ENCODE measurements around the gene POLRMT. TPM values are rescaled to one million over a fixed set of nuclear protein-coding genes. Genes with fewer than 3 reads are reported as not detected.

The POLRMT gene
- total RNA-seq, 1 experiment from 2014 or later: 104 TPM

GRCh38 chr19:623175-623916 is 10.0 kb downstream of the POLRMT start:
- H3K27me3 Mint-ChIP-seq (ENCODE audit: low read depth): no peaks in the 10 kb centered on the region
- no CpG with 5 or more reads among the region's 44 CpGs for WGBS (ENCODE audit: extremely low coverage, insufficient read length, low lambda C conversion rate)

More at GRCh38 chr19:623175-623916, 10.0 kb downstream of the POLRMT start:
- no peak overlapping the region for H2BK15ac ChIP-seq (ENCODE audit: low read depth, low read length)
- no peak for TF ChIP-seq CTCF (conservative IDR thresholded peaks at IDR 0.05)
- no peaks in the 10 kb centered on the region for H3K27me3 ChIP-seq (ENCODE audit: insufficient read depth, low read length)
- no peak overlapping the region for H4K8ac ChIP-seq (replicated peaks; ENCODE audit: insufficient read length, low read depth, low read length)
- no peak overlapping the region for H2BK5ac ChIP-seq (ENCODE audit: insufficient read length, low read length)
- no peaks in the 10 kb centered on the region for H3K4me1 ChIP-seq (ENCODE audit: insufficient read depth, low read length)
- no peak overlapping the region for H3K9ac ChIP-seq (ENCODE audit: extremely low read depth, insufficient read length, low read length)
- H2BK20ac ChIP-seq (ENCODE audit: low read depth, low read length, poor library complexity, severe bottlenecking): no peak overlapping the region
- DNase-seq: peak; percentile 25
- no peak overlapping the region for H3K18ac ChIP-seq (ENCODE audit: insufficient read length, low read depth, low read length)
- no peaks in the 10 kb centered on the region for H3K9me3 Mint-ChIP-seq
- H4K5ac ChIP-seq (ENCODE audit: insufficient read length, low read depth, low read length): no peak overlapping the region
- no peak overlapping the region for H3K4me2 ChIP-seq (ENCODE audit: insufficient read depth, insufficient read length, low read length)
- H2BK12ac ChIP-seq (ENCODE audit: insufficient read length, low read depth, low read length): no peak overlapping the region
- H4K20me1 ChIP-seq (ENCODE audit: control insufficient read depth, insufficient read depth, insufficient read length): no peaks in the 10 kb centered on the region
- H3T11ph ChIP-seq (ENCODE audit: low read length): no peak overlapping the region
- no peaks in the 10 kb centered on the region for H3K9me3 ChIP-seq (ENCODE audit: control insufficient read depth, low read depth, low read length)
- H3K27ac ChIP-seq (ENCODE audit: insufficient read length, low read depth, low read length): no peak overlapping the region
- H3K56ac ChIP-seq (ENCODE audit: insufficient read length, low read depth, low read length): no peak overlapping the region
- peaks cover 5% of the 10 kb centered on the region for H3K79me1 ChIP-seq (ENCODE audit: insufficient read depth, low read depth, low read length, poor library complexity, severe bottlenecking)
- no peaks in the 10 kb centered on the region for H3K23me2 ChIP-seq (ENCODE audit: insufficient read length, low read depth, low read length, poor library complexity, severe bottlenecking)
- no peak overlapping the region for H2AK5ac ChIP-seq (ENCODE audit: insufficient read length, low read length)
- no peak overlapping the region; the same call in 1 of the 2 replicates for H3K14ac ChIP-seq (ENCODE audit: insufficient read depth, low read length)
- no peaks in the 10 kb centered on the region for H3K79me2 ChIP-seq (ENCODE audit: insufficient read depth, low read length)
- H3K36me3 Mint-ChIP-seq (ENCODE audit: insufficient read depth in 1 of 3, low read depth in 3 of 3): peaks cover 24 to 50% (median 43%) of the 10 kb centered on the region in 3 experiments; a peak in 6 of 7 replicates
- no peaks in the 10 kb centered on the region for H3K4me1 Mint-ChIP-seq
- H3K4ac ChIP-seq (ENCODE audit: low read depth, low read length): no peak overlapping the region
- H3K23ac ChIP-seq (ENCODE audit: insufficient read length, low read depth, low read length): no peak overlapping the region
- H2BK120ac ChIP-seq (ENCODE audit: low read depth, low read length, poor library complexity, severe bottlenecking): no peak overlapping the region
- H2AFZ ChIP-seq (ENCODE audit: low read length): no peak overlapping the region
- no peak overlapping the region for H4K91ac ChIP-seq (ENCODE audit: insufficient read length, low read depth, low read length)
- H3K27ac Mint-ChIP-seq: peak overlapping the region in 1 of 3 experiments; percentile 61; a peak in 1 of 7 replicates
- H3K4me3 Mint-ChIP-seq: no peak overlapping the region
